M059J (cell line): ENCODE measurements around the gene TSPAN14. TPM values are rescaled to one million over a fixed set of nuclear protein-coding genes. Genes with fewer than 3 reads are reported as not detected.
A peak's percentile ranks its signal among the peaks of the same experiment; 100 is the strongest.
"Not testable (repeated sequence)": the region's sequence is repeated elsewhere in the genome, so short reads cannot be mapped to it uniquely, and the experiment has no call there.

Experiments
- DNase-seq: peaks from one replicate; pipeline ENCODE4 v3.0.0-alpha.2; 2012; ENCODE audit warnings: low read depth
- total RNA-seq: library from RNA; depleted of rRNA; stranded (reverse); fragments of >200 nt; shearing (Covaris generic); gene quantifications from 2 replicates; pipeline ENCODE4 v1.2.3, GENCODE V29; 2014

Gene TSPAN14
- total RNA-seq, 1 experiment from 2014 or later, result 44.4 TPM

- DNase-seq, result no peak
These were observed 69.7 kb downstream of the TSPAN14 start for GRCh38 chr10:80523773-80524172.

DNA sequence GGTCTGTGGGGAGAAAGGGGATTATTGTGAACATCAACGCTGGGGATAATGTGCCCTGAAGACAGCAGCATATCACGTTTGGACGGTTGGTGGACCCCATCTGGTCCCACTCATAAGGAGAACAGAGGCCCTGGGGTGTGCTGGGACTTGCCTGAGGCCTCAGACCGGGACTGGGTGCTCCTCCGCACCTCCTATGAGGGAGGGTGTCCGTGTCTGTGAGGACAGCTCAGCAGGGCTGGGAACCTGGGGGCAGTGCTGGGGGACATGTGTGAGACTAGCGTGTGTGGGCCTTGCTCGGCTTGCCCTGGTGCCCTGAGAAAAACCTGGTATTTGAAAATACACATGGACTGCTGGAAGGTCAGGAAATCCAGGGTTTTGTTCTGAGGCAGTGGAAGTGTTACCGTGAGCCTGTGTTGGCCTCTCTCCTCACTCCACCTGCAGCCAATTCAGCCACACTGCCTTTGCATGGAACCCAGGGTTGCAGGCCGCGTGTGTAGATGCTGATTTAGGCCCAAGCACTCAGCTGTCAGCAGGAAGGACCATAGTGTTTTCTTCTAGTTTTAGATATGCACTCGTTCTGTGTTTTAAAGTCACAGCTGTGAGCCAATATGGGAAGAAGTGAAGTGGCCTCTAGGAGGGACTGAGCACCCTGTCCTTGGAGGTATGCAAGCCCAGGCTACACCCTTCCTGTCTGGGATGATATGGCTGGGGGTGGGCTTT lies 70.2 kb downstream of the TSPAN14 start:
- no peak for DNase-seq

GRCh38 chr10:80526218-80526617 lies 72.1 kb downstream of the TSPAN14 start:
- DNase-seq, result no peak

- no peak for DNase-seq
These were observed 72.6 kb downstream of the TSPAN14 start for GRCh38 chr10:80526742-80527141.

- DNase-seq, result no peak
These were observed 74.1 kb downstream of the TSPAN14 start for GRCh38 chr10:80528185-80528700.

DNA sequence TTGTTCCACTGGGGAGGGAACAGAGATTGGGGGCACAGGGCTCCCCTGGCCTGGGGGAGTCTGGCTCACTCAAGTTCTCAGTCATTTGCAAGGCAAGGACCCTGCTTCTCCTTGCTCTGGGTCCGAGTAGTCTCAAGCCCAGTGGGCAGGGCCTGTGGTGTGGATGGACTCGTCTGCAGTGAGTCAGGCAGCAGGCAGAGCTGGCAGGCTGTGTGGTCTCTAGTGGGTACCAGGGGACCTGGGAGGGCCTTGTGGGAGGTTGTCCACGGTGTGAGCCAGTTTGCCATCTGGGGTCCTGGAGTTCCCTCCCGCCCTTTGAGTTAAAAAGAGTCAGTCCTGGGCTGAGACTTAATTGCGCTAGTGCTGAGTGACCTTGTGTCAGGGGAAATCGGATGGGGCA lies 74.8 kb downstream of the TSPAN14 start:
- no peak for DNase-seq

DNA sequence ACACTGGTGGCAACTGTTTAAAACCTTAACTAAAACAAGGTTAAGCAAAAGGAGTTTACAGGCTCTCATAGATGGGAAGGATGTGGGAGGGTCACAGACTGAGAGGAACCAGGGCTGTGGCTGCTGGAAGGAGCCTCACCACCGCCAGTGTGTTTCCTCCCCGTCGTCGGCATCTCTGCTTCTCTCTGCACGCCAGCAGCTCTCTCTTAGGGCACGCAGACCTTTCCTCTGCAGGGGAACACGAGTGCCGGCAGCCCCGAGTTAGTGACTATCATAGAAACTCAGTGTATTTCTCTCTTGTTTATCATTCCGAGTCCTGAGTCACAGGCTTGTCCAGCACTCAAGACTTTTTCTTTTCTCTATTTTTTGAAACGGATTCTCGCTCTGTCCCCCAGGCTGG lies 75.5 kb downstream of the TSPAN14 start:
- DNase-seq, result no peak

DNA sequence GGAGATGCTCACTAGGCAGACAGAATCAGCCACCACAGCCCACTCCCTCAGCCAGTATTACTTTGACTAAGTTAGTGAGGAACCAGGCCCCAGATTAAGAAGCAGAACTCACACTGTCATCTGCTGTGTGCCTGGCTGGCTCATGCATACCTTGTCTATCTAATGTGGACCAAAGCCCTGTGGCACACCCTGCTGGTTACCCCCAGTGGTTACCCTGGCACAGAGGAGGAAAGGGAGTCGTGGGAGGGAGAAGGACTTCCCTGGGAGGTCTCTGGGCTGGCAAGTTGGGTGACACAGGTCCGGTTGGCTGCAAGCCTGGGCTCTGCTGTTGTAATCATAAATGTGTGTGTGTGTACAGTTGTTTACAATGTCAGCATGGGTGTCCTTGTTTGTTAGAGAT lies 76.1 kb downstream of the TSPAN14 start:
- peak; percentile 56 for DNase-seq

- DNase-seq, result no peak
These were observed 76.7 kb downstream of the TSPAN14 start for GRCh38 chr10:80530816-80531215.

GRCh38 chr10:80532571-80532970 lies 78.5 kb downstream of the TSPAN14 start:
- DNase-seq, result no peak

DNA sequence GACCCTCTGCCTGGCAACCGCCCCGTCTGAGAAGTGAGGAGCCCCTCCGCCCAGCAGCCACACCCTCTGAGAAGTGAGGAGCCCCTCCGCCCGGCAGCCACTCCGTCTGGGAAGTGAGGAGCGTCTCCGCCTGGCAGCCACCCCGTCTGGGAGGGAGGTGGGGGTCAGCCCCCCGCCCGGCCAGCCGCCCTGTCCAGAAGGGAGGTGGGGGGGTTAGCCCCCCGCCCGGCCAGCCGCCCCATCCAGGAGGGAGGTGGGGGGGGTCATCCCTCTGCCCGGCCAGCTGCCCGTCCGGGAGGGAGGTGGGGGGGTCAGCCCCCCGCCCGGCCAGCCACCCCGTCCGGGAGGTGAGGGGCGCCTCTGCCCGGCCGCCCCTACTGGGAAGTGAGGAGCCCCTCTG lies 79.9 kb downstream of the TSPAN14 start:
- not testable (repeated sequence) for DNase-seq

- DNase-seq, result not testable (repeated sequence)
These were observed 80.5 kb downstream of the TSPAN14 start for GRCh38 chr10:80534646-80535045.

DNA sequence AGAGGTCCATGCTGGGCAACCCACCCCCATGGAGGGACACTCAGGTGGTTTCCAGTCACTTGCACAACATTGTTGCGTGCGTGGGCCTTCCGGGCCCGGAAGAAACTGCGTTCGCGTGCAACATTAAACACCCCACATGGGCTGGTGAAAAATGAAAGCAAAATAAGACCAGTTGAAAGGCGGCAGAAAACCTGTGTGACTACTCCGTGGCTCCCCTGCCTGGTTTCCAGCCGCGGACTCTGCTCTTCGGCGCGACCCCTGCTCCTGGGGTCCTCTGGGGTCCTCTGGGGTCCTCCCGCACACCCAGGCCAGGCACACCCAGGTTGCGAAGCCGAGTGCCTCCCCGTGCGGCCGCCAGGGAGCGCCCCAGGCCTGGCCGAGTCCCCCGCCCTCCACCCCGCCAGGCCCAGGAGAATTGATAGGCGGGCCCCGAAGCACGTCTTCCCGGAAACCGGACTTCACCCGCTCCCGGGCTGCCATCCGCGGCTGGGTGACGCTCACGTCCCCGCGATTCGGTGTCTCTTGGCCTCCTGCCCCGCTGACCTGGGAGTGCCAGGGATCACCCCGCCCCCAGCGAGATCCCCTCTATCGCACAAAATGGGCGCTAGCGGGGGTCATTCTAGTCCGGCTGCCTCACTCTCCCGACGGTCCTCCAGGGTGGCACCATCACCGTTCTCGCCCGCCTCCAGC lies 81.7 kb downstream of the TSPAN14 start:
- no peak for DNase-seq

- no peak for DNase-seq
These were observed 82.3 kb downstream of the TSPAN14 start for GRCh38 chr10:80536361-80536835.

DNA sequence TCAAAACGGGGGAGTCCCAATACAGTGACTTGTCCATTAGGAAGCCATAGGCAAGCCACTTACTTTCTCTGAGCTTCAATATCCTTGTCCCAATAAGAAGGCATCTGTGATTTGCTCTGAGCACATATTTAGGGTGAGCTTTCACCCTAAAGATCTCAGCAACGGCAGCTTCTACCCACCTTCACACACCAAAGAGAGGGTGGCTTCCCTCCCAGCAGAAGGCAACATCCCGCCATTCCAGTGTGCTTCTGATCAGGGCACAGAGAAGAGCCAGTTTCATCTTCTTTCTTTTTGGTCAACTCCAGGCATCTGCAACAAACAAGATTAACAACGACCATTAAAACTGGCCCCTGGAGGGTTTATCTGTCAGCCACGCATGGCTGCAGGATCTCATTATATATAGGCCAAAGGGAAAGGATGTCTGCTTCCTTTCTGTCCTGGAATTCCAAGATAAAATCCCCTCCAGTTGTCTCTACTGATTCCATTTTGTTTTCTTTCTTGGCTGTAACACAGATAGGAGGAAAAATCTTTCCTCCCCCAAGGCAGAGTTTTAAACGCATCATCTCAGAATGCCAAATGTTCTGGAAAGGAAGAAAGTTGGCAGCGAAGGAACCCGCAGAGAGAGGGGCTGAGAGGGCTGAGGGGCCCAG lies 83.1 kb downstream of the TSPAN14 start:
- DNase-seq, result no peak

- DNase-seq, result no peak
These were observed 83.8 kb downstream of the TSPAN14 start, which contains the start of gene SH2D4B for GRCh38 chr10:80537736-80538480. TSS of gene SH2D4B (plus strand) at chr10:80537902. CDS start at chr10:80538332, 430 bp downstream.

DNA sequence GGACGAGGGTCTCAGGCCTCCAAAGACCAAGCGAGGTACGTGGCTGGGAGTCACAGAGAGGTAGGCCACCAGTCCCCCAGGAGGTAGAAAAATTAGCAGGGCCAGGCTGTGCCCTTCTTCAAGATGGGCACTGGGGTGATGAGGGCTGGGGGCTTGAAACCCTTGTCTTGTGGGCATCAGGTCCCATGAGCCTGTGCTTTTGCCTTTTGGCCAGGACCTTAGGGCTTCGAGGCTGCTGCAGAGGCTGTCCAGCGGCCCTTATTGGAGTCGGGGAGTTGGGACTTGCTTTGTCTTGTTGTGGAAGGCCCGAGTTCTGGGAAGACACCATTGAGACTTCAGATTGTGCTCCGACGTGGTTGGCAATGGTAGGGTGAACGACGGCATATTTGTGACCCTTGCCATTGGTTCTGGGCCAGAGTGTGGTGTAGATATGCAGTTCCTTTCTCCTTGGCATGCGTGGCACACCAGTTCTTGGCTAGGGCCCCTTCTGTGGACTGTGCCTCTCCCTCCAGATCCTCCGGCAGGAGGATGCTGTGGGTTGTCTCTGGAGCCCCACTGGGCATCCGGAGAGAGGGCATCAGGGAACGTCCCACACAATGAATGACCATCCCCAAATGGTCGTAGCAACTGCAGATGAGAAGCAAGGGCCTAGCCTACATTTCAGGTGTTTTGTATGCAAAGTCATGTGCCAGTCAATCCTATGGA lies 84.5 kb downstream of the TSPAN14 start:
- DNase-seq, result no peak

- no peak for DNase-seq
These were observed 85.4 kb downstream of the TSPAN14 start for GRCh38 chr10:80539421-80540031.

- DNase-seq, result no peak
These were observed 86.0 kb downstream of the TSPAN14 start for GRCh38 chr10:80540136-80540535.

- no peak for DNase-seq
These were observed 86.5 kb downstream of the TSPAN14 start for GRCh38 chr10:80540618-80540980.
